ENCODE data around the gene SIAE. TPM values are rescaled to one million over a fixed set of nuclear protein-coding genes. Genes with fewer than 3 reads are reported as not detected.
"Not testable (repeated sequence)": the region's sequence is repeated elsewhere in the genome, so short reads cannot be mapped to it uniquely, and the experiment has no call there.

SIAE gene
- total RNA-seq, 3 donors from 2014 or later (not counting 1 experiment from before 2014, with no cell fraction given) = 2.5 to 5.4 (median 2.5) TPM

DNA sequence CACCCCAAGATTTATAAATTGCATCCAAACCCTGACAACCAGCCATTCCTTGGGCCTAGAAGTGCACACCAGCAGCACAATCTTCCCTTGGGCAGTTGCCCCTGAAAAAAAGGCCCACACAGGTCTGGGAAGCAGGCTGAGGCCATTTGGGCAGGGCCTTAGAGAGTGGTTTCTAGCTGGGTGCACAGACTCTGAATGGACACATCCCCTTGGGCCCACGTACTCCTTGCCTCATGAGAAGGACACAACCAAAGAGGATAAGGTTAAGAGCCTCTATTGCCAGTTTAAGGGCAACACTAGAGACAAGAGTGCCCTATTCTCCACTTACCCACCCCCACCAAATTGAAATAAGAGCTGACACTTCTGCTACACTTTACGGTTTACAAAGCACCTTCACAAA is 63.2 kb downstream of the SIAE start:
- 81% methylated on average over 2 of the region's 2 CpGs for WGBS (ENCODE audit: insufficient coverage)
- H3K9me3 ChIP-seq (ENCODE audit: control insufficient read depth, insufficient read depth, low read length) = no peaks in the 10 kb centered on the region
- Mint-ChIP-seq H3K4me3 (no peak overlapping the region), H3K9me3 (no peaks in the 10 kb centered on the region), H3K4me1 (no peaks in the 10 kb centered on the region), H3K36me3 (no peaks in the 10 kb centered on the region), H3K27me3 (ENCODE audit: low read depth in 2 of 2) (peaks cover 3 to 9% of the 10 kb centered on the region in 2 donors), H3K27ac (no peak overlapping the region)
- DNase-seq = no peak
- no peaks in the 10 kb centered on the region for H3K27me3 ChIP-seq (ENCODE audit: control insufficient read depth, insufficient read depth, low read length)
- TF ChIP-seq, protein P1, sequence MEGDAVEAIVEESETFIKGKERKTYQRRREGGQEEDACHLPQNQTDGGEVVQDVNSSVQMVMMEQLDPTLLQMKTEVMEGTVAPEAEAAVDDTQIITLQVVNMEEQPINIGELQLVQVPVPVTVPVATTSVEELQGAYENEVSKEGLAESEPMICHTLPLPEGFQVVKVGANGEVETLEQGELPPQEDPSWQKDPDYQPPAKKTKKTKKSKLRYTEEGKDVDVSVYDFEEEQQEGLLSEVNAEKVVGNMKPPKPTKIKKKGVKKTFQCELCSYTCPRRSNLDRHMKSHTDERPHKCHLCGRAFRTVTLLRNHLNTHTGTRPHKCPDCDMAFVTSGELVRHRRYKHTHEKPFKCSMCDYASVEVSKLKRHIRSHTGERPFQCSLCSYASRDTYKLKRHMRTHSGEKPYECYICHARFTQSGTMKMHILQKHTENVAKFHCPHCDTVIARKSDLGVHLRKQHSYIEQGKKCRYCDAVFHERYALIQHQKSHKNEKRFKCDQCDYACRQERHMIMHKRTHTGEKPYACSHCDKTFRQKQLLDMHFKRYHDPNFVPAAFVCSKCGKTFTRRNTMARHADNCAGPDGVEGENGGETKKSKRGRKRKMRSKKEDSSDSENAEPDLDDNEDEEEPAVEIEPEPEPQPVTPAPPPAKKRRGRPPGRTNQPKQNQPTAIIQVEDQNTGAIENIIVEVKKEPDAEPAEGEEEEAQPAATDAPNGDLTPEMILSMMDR (IDR thresholded peaks at IDR 0.05) = no peak
- H3K4me1 ChIP-seq (ENCODE audit: control insufficient read depth, insufficient read depth, low read length) = no peaks in the 10 kb centered on the region
- no peaks in the 10 kb centered on the region for H3K36me3 ChIP-seq (ENCODE audit: control insufficient read depth, insufficient read depth, low read length)
- no peak overlapping the region for H3K27ac ChIP-seq (ENCODE audit: low read length)
- ATAC-seq = no peak
- H3K4me3 ChIP-seq (ENCODE audit: low read length) = no peak overlapping the region
- intact Hi-C loops (cut with micrococcal nuclease) = no loop called here

DNA sequence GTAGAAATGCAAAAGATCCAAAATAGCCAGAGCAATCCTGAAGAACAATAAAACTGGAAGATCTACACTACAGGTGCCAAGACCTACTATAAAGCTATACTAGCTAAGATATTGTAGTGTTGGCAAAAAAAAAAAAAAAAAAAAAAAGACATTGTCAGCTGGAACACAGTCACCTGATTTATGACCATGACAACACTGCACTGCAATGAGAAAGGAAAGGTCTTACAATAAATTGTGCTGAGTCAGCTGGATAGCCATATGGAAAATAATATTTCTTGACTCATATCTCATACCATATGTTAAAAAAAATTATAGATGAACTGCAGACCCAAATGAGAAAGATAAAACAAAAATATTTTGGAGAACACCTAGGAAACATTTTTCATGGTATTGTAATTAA is 65.4 kb downstream of the SIAE start:
- H3K27me3 Mint-ChIP-seq (ENCODE audit: low read depth in 2 of 2) = peaks cover 0 to 3% of the 10 kb centered on the region in 2 donors
- no peaks in the 10 kb centered on the region for H3K9me3 ChIP-seq (ENCODE audit: control insufficient read depth, insufficient read depth, low read length)
- no peak for ATAC-seq
- no peaks in the 10 kb centered on the region for H3K36me3 Mint-ChIP-seq
- no peaks in the 10 kb centered on the region for H3K4me1 ChIP-seq (ENCODE audit: control insufficient read depth, insufficient read depth, low read length)
- no peak overlapping the region for H3K4me3 ChIP-seq (ENCODE audit: low read length)
- no peak overlapping the region for H3K4me3 Mint-ChIP-seq
- no peaks in the 10 kb centered on the region for H3K36me3 ChIP-seq (ENCODE audit: control insufficient read depth, insufficient read depth, low read length)
- intact Hi-C loops (cut with micrococcal nuclease) = no loop called here
- TF ChIP-seq, protein P1 (IDR thresholded peaks at IDR 0.05) = no peak
- H3K27me3 ChIP-seq (ENCODE audit: control insufficient read depth, insufficient read depth, low read length) = no peaks in the 10 kb centered on the region
- H3K27ac Mint-ChIP-seq = no peak overlapping the region
- DNase-seq = no peak
- no peaks in the 10 kb centered on the region for H3K9me3 Mint-ChIP-seq
- no peak overlapping the region for H3K27ac ChIP-seq (ENCODE audit: low read length)
- no peaks in the 10 kb centered on the region for H3K4me1 Mint-ChIP-seq

DNA sequence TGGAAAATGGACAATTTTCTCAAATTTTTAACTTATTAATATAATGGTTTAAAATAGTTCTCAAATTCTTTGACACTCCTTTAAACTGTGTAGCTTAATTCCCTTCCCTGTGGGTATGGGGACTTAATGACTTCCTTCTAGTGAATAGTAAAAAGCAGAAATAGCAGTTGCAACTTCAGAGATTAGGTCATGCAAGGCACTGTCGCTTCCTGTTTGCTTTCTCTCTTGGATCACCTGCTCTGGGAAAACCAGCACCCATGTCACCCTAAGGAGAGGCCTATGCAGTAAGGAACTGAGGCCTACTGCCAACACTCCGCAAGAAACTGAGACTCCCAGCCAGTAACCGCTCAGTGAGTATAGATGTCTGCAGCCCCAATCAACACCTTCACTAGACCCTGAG is 67.8 kb downstream of the SIAE start:
- TF ChIP-seq, protein P1 (IDR thresholded peaks at IDR 0.05) = no peak
- Histone ChIP-seq H3K4me3 (ENCODE audit: low read length) (no peak overlapping the region), H3K27ac (ENCODE audit: low read length) (no peak overlapping the region), H3K4me1 (ENCODE audit: control insufficient read depth, insufficient read depth, low read length) (no peaks in the 10 kb centered on the region), H3K9me3 (ENCODE audit: control insufficient read depth, insufficient read depth, low read length) (no peaks in the 10 kb centered on the region), H3K27me3 (ENCODE audit: control insufficient read depth, insufficient read depth, low read length) (no peaks in the 10 kb centered on the region), H3K36me3 (ENCODE audit: control insufficient read depth, insufficient read depth, low read length) (no peaks in the 10 kb centered on the region)
- 58% methylated on average over 3 of the region's 3 CpGs for WGBS (ENCODE audit: insufficient coverage)
- H3K4me1 Mint-ChIP-seq = no peaks in the 10 kb centered on the region
- H3K27me3 Mint-ChIP-seq (ENCODE audit: low read depth in 2 of 2) = peaks cover under 1 to 17% of the 10 kb centered on the region in 2 donors
- H3K9me3 Mint-ChIP-seq = no peaks in the 10 kb centered on the region
- ATAC-seq (no peak), DNase-seq (no peak)
- H3K27ac Mint-ChIP-seq = no peak overlapping the region
- intact Hi-C loops (cut with micrococcal nuclease) = no loop called here
- H3K4me3 Mint-ChIP-seq = no peak overlapping the region
- no peaks in the 10 kb centered on the region for H3K36me3 Mint-ChIP-seq

DNA sequence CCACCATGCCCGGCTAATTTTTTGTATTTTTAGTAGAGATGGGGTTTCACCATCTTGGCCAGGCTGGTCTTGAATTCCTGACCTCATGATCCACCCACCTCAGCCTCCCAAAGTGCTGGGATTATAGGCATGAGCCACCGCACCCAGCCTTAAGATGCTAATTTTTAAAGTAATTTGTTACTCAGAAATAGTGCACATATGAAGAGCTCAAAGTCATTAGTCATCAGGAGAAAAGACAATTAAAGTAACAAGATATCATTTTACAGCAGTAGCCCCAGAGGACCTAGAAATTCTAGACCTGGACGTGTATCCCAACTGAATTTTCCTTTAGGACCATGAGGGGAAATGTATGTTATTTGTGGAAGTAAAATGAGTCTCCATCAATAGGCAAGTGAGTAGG is 70.8 kb downstream of the SIAE start:
- H3K36me3 Mint-ChIP-seq; H3K4me3 Mint-ChIP-seq; H3K36me3 ChIP-seq (ENCODE audit: control insufficient read depth, insufficient read depth, low read length); H3K27ac ChIP-seq (ENCODE audit: low read length); H3K9me3 Mint-ChIP-seq; intact Hi-C loops (cut with micrococcal nuclease); DNase-seq; ATAC-seq; H3K4me1 ChIP-seq (ENCODE audit: control insufficient read depth, insufficient read depth, low read length); H3K9me3 ChIP-seq (ENCODE audit: control insufficient read depth, insufficient read depth, low read length); H3K4me1 Mint-ChIP-seq; H3K4me3 ChIP-seq (ENCODE audit: low read length); H3K27ac Mint-ChIP-seq; H3K27me3 ChIP-seq (ENCODE audit: control insufficient read depth, insufficient read depth, low read length): not testable (repeated sequence)
- WGBS (ENCODE audit: insufficient coverage) = 88% methylated on average over 2 of the region's 3 CpGs
- H3K27me3 Mint-ChIP-seq (ENCODE audit: low read depth in 2 of 2) = peaks cover 7 to 33% of the 10 kb centered on the region in 2 donors

Measured in natural killer cell (primary cell).